Colonic mucosa (tissue), 4 donors: ENCODE results near the gene QPRT. TPM values are rescaled to one million over a fixed set of nuclear protein-coding genes. Genes with fewer than 3 reads are reported as not detected.

Experiments
- DNase-seq: peaks from one replicate; pipeline ENCODE4 v3.0.0-alpha.2; 2020
- H3K27ac ChIP-seq: fragments of 200-600 bp; one replicate; pipeline ENCODE4 v1.8.0; 2021
- H3K27me3 ChIP-seq: fragments of 200-600 bp; one replicate; pipeline ENCODE4 v1.8.0; 2021
- H3K36me3 ChIP-seq: fragments of 200-600 bp; one replicate; pipeline ENCODE4 v1.8.0; 2021
- H3K4me1 ChIP-seq: fragments of 200-600 bp; one replicate; pipeline ENCODE4 v1.8.0; 2021; ENCODE audit warnings: mild to moderate bottlenecking
- H3K4me3 ChIP-seq: fragments of 200-600 bp; one replicate; pipeline ENCODE4 v1.8.0; 2021
- H3K9ac ChIP-seq, 2 donors: one replicate each; pipeline ENCODE4 v1.7.0; 2013; ENCODE audit warnings: control low read depth in 2 of 2, low read depth in 2 of 2, low read length in 2 of 2
- H3K9me3 ChIP-seq: fragments of 200-600 bp; one replicate; pipeline ENCODE4 v1.8.0; 2021
- CTCF ChIP-seq: fragments of 200-600 bp; IDR thresholded peaks from one replicate; pipeline ENCODE4 v1.8.0; 2022; ENCODE audit warnings: antibody characterized with exemption, mild to moderate bottlenecking
- intact Hi-C: fragments of 100-400 bp; cut with DNase I; formaldehyde crosslinking; loops from one replicate; pipeline ENCODE4 v1.14.1; 2022
- total RNA-seq, 2 donors: library from RNA; stranded (reverse); fragmentation: NEBNext Ultra II Directional in 1 of 2; extraction: Animal tissue kit (Norgen Biotek cat#: 25700) in 1 of 2; gene quantifications; one replicate each; pipeline ENCODE4 v1.2.1, GENCODE V29; 2021
- donor health status: healthy.
- donor health status: DM: no; HTN: no; CAD: no.
- donor health status: DM: no; HTN: no; CAD: no.

QPRT gene
- total RNA-seq, 2 donors from 2014 or later = 54.7 to 102 TPM

- TF ChIP-seq CTCF = no peak
- H3K9me3 ChIP-seq = no peaks in the 10 kb centered on the region
- no peaks in the 10 kb centered on the region for H3K36me3 ChIP-seq
- H3K4me1 ChIP-seq = no peaks in the 10 kb centered on the region
- H3K27ac ChIP-seq = no peak overlapping the region
- no peak for DNase-seq
- H3K27me3 ChIP-seq = no peaks in the 10 kb centered on the region
- intact Hi-C loops = no loop called here
- no peak overlapping the region for H3K4me3 ChIP-seq
- no peak overlapping the region for H3K9ac ChIP-seq
These were observed 3.0 kb upstream of the QPRT start for GRCh38 chr16:29675811-29676643.

GRCh38 chr16:29676989-29677785 lies 1.8 kb upstream of the QPRT start:
- intact Hi-C loops = no loop called here
- H3K27me3 ChIP-seq = no peaks in the 10 kb centered on the region
- H3K4me3 ChIP-seq = no peak overlapping the region
- no peak for TF ChIP-seq CTCF
- no peaks in the 10 kb centered on the region for H3K36me3 ChIP-seq
- no peak for DNase-seq
- no peak overlapping the region for H3K27ac ChIP-seq
- no peak overlapping the region for H3K9ac ChIP-seq
- H3K4me1 ChIP-seq = no peaks in the 10 kb centered on the region
- H3K9me3 ChIP-seq = no peaks in the 10 kb centered on the region

GRCh38 chr16:29680180-29680598 lies 1.2 kb downstream of the QPRT start:
- no peaks in the 10 kb centered on the region for H3K36me3 ChIP-seq
- H3K4me3 ChIP-seq = peak overlapping the region; percentile 36
- H3K9me3 ChIP-seq = no peaks in the 10 kb centered on the region
- TF ChIP-seq CTCF = no peak
- intact Hi-C loops = no loop called here
- no peaks in the 10 kb centered on the region for H3K27me3 ChIP-seq
- peak overlapping the region; percentile 80 for H3K27ac ChIP-seq
- peak overlapping the region in 1 of 2 donors; percentile 63 for H3K9ac ChIP-seq
- DNase-seq = peak; percentile 75
- no peaks in the 10 kb centered on the region for H3K4me1 ChIP-seq

- no peak for TF ChIP-seq CTCF
- H3K27me3 ChIP-seq = no peaks in the 10 kb centered on the region
- no peak overlapping the region for H3K4me3 ChIP-seq
- intact Hi-C loops = no loop called here
- H3K27ac ChIP-seq = no peak overlapping the region
- H3K36me3 ChIP-seq = no peaks in the 10 kb centered on the region
- DNase-seq = no peak
- H3K9ac ChIP-seq = no peak overlapping the region
- H3K4me1 ChIP-seq = no peaks in the 10 kb centered on the region
- no peaks in the 10 kb centered on the region for H3K9me3 ChIP-seq
These were observed 4.6 kb downstream of the QPRT start for GRCh38 chr16:29683543-29684090.

GRCh38 chr16:29684679-29685078 lies 5.7 kb downstream of the QPRT start:
- TF ChIP-seq CTCF = no peak
- intact Hi-C loops = no loop called here
- DNase-seq = no peak
- no peak overlapping the region for H3K4me3 ChIP-seq
- no peaks in the 10 kb centered on the region for H3K36me3 ChIP-seq
- no peaks in the 10 kb centered on the region for H3K27me3 ChIP-seq
- no peak overlapping the region for H3K27ac ChIP-seq
- no peaks in the 10 kb centered on the region for H3K4me1 ChIP-seq
- no peak overlapping the region for H3K9ac ChIP-seq
- no peaks in the 10 kb centered on the region for H3K9me3 ChIP-seq
